Measurements from ENCODE around the gene LARGE1.
A peak's percentile ranks its signal among the peaks of the same experiment; 100 is the strongest.

The LARGE1 gene

DNA sequence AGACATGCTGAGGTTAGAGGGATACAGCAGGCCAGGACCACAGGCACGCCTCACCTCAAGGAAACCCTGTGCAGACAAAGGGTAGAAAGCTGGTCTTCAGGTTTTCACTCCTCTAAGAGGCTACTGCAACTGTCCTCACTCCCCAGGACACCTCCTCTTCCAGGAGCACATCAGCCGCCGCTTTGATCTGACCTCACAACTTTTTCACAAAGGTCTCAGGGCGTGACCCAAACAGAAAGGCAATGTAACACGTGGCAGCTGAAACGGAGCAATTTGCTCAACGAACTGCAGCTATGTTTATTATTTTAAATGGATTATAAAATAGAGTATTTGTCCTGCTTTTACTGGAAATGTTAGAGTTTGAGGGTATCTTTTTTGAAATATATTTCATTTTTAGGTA, 46.1 kb downstream of the LARGE1 start:
- no peaks in the 10 kb centered on the region for H3K36me3 ChIP-seq (replicated peaks)
- TF ChIP-seq, protein P1, sequence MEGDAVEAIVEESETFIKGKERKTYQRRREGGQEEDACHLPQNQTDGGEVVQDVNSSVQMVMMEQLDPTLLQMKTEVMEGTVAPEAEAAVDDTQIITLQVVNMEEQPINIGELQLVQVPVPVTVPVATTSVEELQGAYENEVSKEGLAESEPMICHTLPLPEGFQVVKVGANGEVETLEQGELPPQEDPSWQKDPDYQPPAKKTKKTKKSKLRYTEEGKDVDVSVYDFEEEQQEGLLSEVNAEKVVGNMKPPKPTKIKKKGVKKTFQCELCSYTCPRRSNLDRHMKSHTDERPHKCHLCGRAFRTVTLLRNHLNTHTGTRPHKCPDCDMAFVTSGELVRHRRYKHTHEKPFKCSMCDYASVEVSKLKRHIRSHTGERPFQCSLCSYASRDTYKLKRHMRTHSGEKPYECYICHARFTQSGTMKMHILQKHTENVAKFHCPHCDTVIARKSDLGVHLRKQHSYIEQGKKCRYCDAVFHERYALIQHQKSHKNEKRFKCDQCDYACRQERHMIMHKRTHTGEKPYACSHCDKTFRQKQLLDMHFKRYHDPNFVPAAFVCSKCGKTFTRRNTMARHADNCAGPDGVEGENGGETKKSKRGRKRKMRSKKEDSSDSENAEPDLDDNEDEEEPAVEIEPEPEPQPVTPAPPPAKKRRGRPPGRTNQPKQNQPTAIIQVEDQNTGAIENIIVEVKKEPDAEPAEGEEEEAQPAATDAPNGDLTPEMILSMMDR (IDR thresholded peaks at IDR 0.05; ENCODE audit: low read depth, low read length, missing control alignments) = no peak
- no peak for DNase-seq
- H3K27ac ChIP-seq = no peak overlapping the region
- in situ Hi-C loops (cut with HindIII; ENCODE audit: low pct_ligation_motif_present, low sequenced_read_pairs) = no loop called here
- H3K4me3 ChIP-seq (ENCODE audit: low read depth, low read length) = no peak overlapping the region
- H3K27me3 ChIP-seq (replicated peaks) = no peaks in the 10 kb centered on the region

DNA sequence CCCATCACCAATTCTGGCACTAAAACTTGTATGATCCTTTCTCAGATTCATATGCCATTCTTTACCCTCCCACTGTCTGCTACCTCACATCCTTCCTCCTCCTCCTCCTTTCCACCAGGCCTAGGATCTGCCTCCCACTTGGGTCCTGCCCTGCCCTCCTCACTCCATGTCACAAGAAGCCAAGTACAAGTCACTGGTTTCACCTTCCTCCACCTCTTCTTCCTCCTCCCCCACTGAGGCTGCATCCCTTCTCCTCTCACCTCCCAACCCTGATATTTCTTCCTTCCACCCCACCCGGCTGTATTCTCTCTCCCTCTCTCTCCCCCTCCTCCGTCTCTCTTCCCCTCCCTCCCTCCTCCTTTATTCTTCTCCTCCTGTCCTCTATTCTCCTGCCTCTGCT, 46.6 kb downstream of the LARGE1 start:
- H3K27ac ChIP-seq = no peak overlapping the region
- no peaks in the 10 kb centered on the region for H3K27me3 ChIP-seq (replicated peaks)
- in situ Hi-C loops (cut with HindIII; ENCODE audit: low pct_ligation_motif_present, low sequenced_read_pairs) = no loop called here
- H3K4me3 ChIP-seq (ENCODE audit: low read depth, low read length) = no peak overlapping the region
- H3K36me3 ChIP-seq (replicated peaks) = no peaks in the 10 kb centered on the region
- no peak for DNase-seq
- TF ChIP-seq, protein P1 (IDR thresholded peaks at IDR 0.05; ENCODE audit: low read depth, low read length, missing control alignments) = no peak

DNA sequence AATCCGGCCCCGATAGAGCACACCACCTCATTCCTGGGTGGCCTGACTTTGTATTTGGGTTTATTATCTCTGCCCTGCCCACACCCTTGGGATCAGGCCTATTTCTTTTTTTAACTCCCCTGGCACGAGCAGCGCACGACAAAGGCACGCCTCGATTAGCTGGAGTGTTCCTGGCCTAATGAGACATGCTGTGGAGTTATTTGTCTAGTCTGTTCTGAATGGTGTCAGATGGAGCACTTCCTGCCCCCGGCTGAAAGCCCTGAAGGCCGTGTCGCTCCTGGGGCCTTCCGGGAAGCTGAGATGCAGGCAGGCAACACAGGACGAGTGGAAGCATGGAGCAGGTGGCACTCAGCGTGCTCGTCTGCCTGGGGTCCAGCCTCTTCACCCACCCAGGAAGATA, 47.1 kb downstream of the LARGE1 start:
- DNase-seq = no peak
- Histone ChIP-seq H3K36me3 (replicated peaks) (no peaks in the 10 kb centered on the region), H3K27me3 (replicated peaks) (no peaks in the 10 kb centered on the region), H3K4me3 (ENCODE audit: low read depth, low read length) (no peak overlapping the region), H3K27ac (no peak overlapping the region)
- TF ChIP-seq, protein P1 (IDR thresholded peaks at IDR 0.05; ENCODE audit: low read depth, low read length, missing control alignments) = no peak
- in situ Hi-C loops (cut with HindIII; ENCODE audit: low pct_ligation_motif_present, low sequenced_read_pairs) = no loop called here

DNA sequence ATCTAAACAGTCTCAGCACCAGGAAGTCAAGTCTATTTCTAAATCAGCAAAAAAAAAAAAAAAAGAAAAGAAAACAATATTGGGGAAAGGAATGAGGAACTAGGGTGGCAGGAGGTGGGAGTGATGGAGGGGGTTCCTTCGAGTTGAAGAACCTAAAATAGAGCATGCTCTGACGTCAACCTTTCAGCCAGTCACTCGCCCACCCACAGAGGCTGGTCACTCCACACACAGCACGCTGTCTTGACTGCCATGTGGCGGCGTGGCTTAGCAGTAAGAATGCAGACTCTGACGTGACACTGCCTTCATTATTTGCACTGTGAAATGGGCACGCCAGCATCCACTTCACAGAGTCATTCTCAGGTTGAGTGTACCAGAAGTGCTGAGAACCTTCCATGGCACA, 48.3 kb downstream of the LARGE1 start:
- no peaks in the 10 kb centered on the region for H3K36me3 ChIP-seq (replicated peaks)
- peak; percentile 36 for DNase-seq
- in situ Hi-C loops (cut with HindIII; ENCODE audit: low pct_ligation_motif_present, low sequenced_read_pairs) = no loop called here
- no peak overlapping the region for H3K27ac ChIP-seq
- H3K27me3 ChIP-seq (replicated peaks) = no peaks in the 10 kb centered on the region
- TF ChIP-seq, protein P1 (IDR thresholded peaks at IDR 0.05; ENCODE audit: low read depth, low read length, missing control alignments) = no peak
- no peak overlapping the region for H3K4me3 ChIP-seq (ENCODE audit: low read depth, low read length)

DNA sequence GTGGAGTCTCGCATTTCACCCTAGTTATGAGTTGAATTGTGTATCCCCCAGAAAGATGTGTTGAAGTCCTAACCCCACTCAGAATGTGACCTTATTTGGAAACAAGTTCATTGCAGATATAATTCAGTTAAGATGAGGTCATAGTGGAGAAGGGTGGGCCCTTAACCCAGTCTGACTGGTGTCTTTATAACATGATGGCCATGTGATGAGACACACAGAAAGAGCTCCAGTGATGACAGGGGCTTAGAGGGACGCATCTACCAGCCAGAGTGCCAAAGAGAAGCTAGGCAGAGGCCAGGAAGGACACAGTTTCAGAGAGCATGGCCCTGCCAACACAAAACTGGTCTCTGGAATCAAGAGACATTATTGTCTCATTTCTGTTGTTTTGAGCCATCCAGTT, 50.3 kb downstream of the LARGE1 start:
- no peak overlapping the region for H3K27ac ChIP-seq
- H3K36me3 ChIP-seq (replicated peaks) = no peaks in the 10 kb centered on the region
- TF ChIP-seq, protein P1 (IDR thresholded peaks at IDR 0.05; ENCODE audit: low read depth, low read length, missing control alignments) = no peak
- no peak for DNase-seq
- in situ Hi-C loops (cut with HindIII; ENCODE audit: low pct_ligation_motif_present, low sequenced_read_pairs) = no loop called here
- no peak overlapping the region for H3K4me3 ChIP-seq (ENCODE audit: low read depth, low read length)
- no peaks in the 10 kb centered on the region for H3K27me3 ChIP-seq (replicated peaks)

DNA sequence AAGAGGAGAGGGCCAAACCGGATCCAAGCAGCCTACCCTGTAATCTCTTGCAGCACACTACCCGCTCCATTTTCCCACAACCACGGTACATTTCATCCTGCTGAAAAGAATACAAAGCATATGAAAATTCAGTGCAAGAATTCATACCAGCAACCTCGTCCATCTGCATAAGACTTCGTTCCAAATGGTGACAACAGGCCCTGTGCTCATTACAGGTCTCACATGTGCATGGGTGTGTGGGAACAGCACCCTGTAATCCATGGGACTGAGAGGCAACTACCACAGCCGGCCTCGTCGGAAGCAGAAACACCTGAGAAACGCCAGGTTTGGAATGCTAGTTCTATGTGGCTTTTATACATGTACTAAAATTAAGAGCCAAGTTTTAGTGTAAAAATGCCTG, 52.3 kb downstream of the LARGE1 start:
- H3K36me3 ChIP-seq (replicated peaks) = no peaks in the 10 kb centered on the region
- H3K27ac ChIP-seq = no peak overlapping the region
- in situ Hi-C loops (cut with HindIII; ENCODE audit: low pct_ligation_motif_present, low sequenced_read_pairs) = no loop called here
- no peak overlapping the region for H3K4me3 ChIP-seq (ENCODE audit: low read depth, low read length)
- TF ChIP-seq, protein P1 (IDR thresholded peaks at IDR 0.05; ENCODE audit: low read depth, low read length, missing control alignments) = no peak
- H3K27me3 ChIP-seq (replicated peaks) = no peaks in the 10 kb centered on the region
- no peak for DNase-seq

Measured in brain microvascular endothelial cell (primary cell).